ENCODE measurements around the gene CHMP6. TPM values are rescaled to one million over a fixed set of nuclear protein-coding genes. Genes with fewer than 3 reads are reported as not detected.
A peak's percentile ranks its signal among the peaks of the same experiment; 100 is the strongest.

CHMP6 gene
- total RNA-seq, 2 donors from 2014 or later: 28.4 to 32.5 TPM

DNA sequence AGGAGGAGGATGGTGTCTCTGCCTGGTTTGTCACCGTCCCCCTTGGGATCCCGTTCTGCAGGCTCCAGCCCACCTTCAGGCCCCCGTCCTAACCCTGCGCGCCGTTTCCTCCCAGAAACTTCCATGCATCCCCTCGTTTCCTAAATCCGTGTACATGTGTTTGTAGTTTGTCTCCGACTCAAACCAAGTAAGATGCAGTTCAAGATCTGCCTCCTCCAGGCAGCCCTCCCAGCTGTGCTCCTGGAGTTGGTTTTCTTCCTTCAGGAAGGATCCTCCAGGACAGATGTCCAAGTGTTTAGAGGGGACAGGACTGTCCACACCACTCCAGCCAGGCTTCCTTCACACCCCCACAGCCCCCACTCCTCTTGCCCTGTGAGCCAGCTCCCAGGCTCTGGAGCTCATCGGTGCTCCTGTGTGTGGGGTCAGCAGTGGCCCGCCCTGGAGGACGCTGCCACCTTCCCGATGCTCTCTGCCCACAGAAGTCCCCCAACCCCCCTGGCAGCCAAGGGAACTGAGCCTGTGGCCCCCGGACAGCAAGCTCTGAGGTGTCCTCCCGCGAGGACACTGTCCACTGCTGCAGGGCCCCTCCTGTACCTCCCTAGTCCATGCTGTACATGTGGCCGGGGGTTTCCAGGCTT is 54.6 kb downstream of the CHMP6 start:
- Mint-ChIP-seq H3K27me3 (ENCODE audit: insufficient read depth) (no peaks in the 10 kb centered on the region), H3K4me1 (peaks cover 8% of the 10 kb centered on the region), H3K36me3 (ENCODE audit: low read depth) (no peaks in the 10 kb centered on the region), H3K4me3 (no peak overlapping the region), H3K27ac (no peak overlapping the region), H3K9me3 (no peaks in the 10 kb centered on the region)
- Histone ChIP-seq H3K27me3 (ENCODE audit: control insufficient read depth, insufficient read depth, low read length, poor library complexity, severe bottlenecking) (no peaks in the 10 kb centered on the region), H3K9ac (ENCODE audit: extremely low read depth, low read length, poor library complexity, severe bottlenecking) (no peak overlapping the region), H3K4me1 (ENCODE audit: control insufficient read depth, insufficient read depth, low read length) (no peaks in the 10 kb centered on the region), H3K9me3 (ENCODE audit: control insufficient read depth, low read length) (no peaks in the 10 kb centered on the region), H3K27ac (ENCODE audit: low read depth, low read length) (peak overlapping the region; percentile 17), H3K36me3 (ENCODE audit: control insufficient read depth, insufficient read depth, low read length) (no peaks in the 10 kb centered on the region), H3K4me3 (ENCODE audit: low read length) (no peak overlapping the region)
- TF ChIP-seq, protein P1, sequence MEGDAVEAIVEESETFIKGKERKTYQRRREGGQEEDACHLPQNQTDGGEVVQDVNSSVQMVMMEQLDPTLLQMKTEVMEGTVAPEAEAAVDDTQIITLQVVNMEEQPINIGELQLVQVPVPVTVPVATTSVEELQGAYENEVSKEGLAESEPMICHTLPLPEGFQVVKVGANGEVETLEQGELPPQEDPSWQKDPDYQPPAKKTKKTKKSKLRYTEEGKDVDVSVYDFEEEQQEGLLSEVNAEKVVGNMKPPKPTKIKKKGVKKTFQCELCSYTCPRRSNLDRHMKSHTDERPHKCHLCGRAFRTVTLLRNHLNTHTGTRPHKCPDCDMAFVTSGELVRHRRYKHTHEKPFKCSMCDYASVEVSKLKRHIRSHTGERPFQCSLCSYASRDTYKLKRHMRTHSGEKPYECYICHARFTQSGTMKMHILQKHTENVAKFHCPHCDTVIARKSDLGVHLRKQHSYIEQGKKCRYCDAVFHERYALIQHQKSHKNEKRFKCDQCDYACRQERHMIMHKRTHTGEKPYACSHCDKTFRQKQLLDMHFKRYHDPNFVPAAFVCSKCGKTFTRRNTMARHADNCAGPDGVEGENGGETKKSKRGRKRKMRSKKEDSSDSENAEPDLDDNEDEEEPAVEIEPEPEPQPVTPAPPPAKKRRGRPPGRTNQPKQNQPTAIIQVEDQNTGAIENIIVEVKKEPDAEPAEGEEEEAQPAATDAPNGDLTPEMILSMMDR (conservative IDR thresholded peaks at IDR 0.05): no peak
- WGBS, 2 experiments (ENCODE audit: insufficient coverage in 1 of 2, insufficient read length in 1 of 2): 94 to 97% methylated on average over 12 to 17 of the region's 17 CpGs
- no peak for DNase-seq

GRCh38 chr17:81046770-81047359 is 55.2 kb downstream of the CHMP6 start:
- no peak for DNase-seq
- no peak overlapping the region for H3K27ac Mint-ChIP-seq
- 96% methylated on average over 14 to 18 of the region's 18 CpGs for WGBS, 2 experiments (ENCODE audit: insufficient coverage in 1 of 2, insufficient read length in 1 of 2)
- Histone ChIP-seq H3K9me3 (ENCODE audit: control insufficient read depth, low read length) (no peaks in the 10 kb centered on the region), H3K27ac (ENCODE audit: low read depth, low read length) (peak overlapping the region; percentile 17), H3K9ac (ENCODE audit: extremely low read depth, low read length, poor library complexity, severe bottlenecking) (no peak overlapping the region), H3K4me1 (ENCODE audit: control insufficient read depth, insufficient read depth, low read length) (no peaks in the 10 kb centered on the region), H3K4me3 (ENCODE audit: low read length) (no peak overlapping the region), H3K36me3 (ENCODE audit: control insufficient read depth, insufficient read depth, low read length) (no peaks in the 10 kb centered on the region), H3K27me3 (ENCODE audit: control insufficient read depth, insufficient read depth, low read length, poor library complexity, severe bottlenecking) (no peaks in the 10 kb centered on the region)
- no peaks in the 10 kb centered on the region for H3K36me3 Mint-ChIP-seq (ENCODE audit: low read depth)
- TF ChIP-seq, protein P1 (conservative IDR thresholded peaks at IDR 0.05): no peak
- H3K27me3 Mint-ChIP-seq (ENCODE audit: insufficient read depth): no peaks in the 10 kb centered on the region
- H3K4me1 Mint-ChIP-seq: peaks cover 8% of the 10 kb centered on the region
- no peaks in the 10 kb centered on the region for H3K9me3 Mint-ChIP-seq
- no peak overlapping the region for H3K4me3 Mint-ChIP-seq

- H3K4me1 Mint-ChIP-seq: peaks cover 5% of the 10 kb centered on the region
- H3K9me3 ChIP-seq (ENCODE audit: control insufficient read depth, low read length): no peaks in the 10 kb centered on the region
- no peaks in the 10 kb centered on the region for H3K36me3 ChIP-seq (ENCODE audit: control insufficient read depth, insufficient read depth, low read length)
- 95 to 98% methylated on average over 23 to 28 of the region's 28 CpGs for WGBS, 2 experiments (ENCODE audit: insufficient coverage in 1 of 2, insufficient read length in 1 of 2)
- no peak overlapping the region for H3K9ac ChIP-seq (ENCODE audit: extremely low read depth, low read length, poor library complexity, severe bottlenecking)
- no peak overlapping the region for H3K4me3 ChIP-seq (ENCODE audit: low read length)
- H3K4me1 ChIP-seq (ENCODE audit: control insufficient read depth, insufficient read depth, low read length): no peaks in the 10 kb centered on the region
- no peaks in the 10 kb centered on the region for H3K36me3 Mint-ChIP-seq (ENCODE audit: low read depth)
- H3K4me3 Mint-ChIP-seq: no peak overlapping the region
- no peak for DNase-seq
- no peaks in the 10 kb centered on the region for H3K9me3 Mint-ChIP-seq
- TF ChIP-seq, protein P1 (conservative IDR thresholded peaks at IDR 0.05): no peak
- no peak overlapping the region for H3K27ac ChIP-seq (ENCODE audit: low read depth, low read length)
- no peaks in the 10 kb centered on the region for H3K27me3 Mint-ChIP-seq (ENCODE audit: insufficient read depth)
- no peaks in the 10 kb centered on the region for H3K27me3 ChIP-seq (ENCODE audit: control insufficient read depth, insufficient read depth, low read length, poor library complexity, severe bottlenecking)
- H3K27ac Mint-ChIP-seq: peak overlapping the region; percentile 82
Measured at GRCh38 chr17:81048827-81049371, 57.3 kb downstream of the CHMP6 start.
